OCI-LY7 (cell line): ENCODE results near the gene SAMD10.

Source experiments
- CTCF ChIP-seq: fragments of 200-600 bp; sonication (generic); conservative IDR thresholded peaks from 2 replicates; pipeline ENCODE4 v1.5.1; 2014; ENCODE audit warnings: mild to moderate bottlenecking, antibody characterized with exemption, low read length, moderate library complexity, mixed read lengths
- EZH2phosphoT487 ChIP-seq: fragments of 200-600 bp; sonication (generic); IDR thresholded peaks from 2 replicates; pipeline ENCODE4 v1.6.1; 2018; ENCODE audit warnings: low read depth, borderline replicate concordance, mild to moderate bottlenecking, mixed run types, antibody characterized with exemption, low read length, moderate library complexity, mixed read lengths

- TF ChIP-seq CTCF (no peak), EZH2phosphoT487 (no peak)
Measured at GRCh38 chr20:63942969-63943807, 36.3 kb downstream of the SAMD10 start.
